ENCODE data around the gene TXNDC16.

TXNDC16 gene

GRCh38 chr14:52430474-52430873 is 121.8 kb downstream of the TXNDC16 start:
- DNase-seq (ENCODE audit: low read depth) = no peak
- no peak overlapping the region for H3K4me3 ChIP-seq (ENCODE audit: low read depth, low read length)
- TF ChIP-seq POLR2A (IDR thresholded peaks at IDR 0.05; ENCODE audit: extremely low read depth, insufficient read length) (no peak), MYC (IDR thresholded peaks at IDR 0.05; ENCODE audit: low read depth, low read length) (no peak), CTCF (IDR thresholded peaks at IDR 0.05; ENCODE audit: low read depth, low read length) (no peak)
- TF ChIP-seq, protein P1, sequence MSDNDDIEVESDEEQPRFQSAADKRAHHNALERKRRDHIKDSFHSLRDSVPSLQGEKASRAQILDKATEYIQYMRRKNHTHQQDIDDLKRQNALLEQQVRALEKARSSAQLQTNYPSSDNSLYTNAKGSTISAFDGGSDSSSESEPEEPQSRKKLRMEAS (IDR thresholded peaks at IDR 0.05; ENCODE audit: low read depth, low read length) = no peak

DNA sequence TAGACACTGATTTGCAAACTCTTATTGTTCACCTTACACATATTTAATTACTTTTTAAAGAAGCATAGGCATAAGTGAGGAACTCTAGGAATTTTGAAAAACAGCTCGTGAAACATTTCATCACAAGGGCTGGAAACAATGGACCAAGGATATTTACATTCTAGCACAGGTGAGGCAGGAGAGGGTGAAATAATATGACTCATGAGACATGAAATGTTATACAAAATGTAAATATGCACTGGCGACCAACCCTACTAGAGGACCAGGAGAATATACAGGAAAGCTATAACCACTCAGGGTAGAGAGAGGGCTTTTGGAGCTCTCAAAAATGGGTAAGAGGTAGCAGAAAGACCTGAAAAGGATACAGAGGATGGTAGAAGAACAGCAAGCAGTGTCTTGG is 122.9 kb downstream of the TXNDC16 start:
- TF ChIP-seq CTCF (IDR thresholded peaks at IDR 0.05; ENCODE audit: low read depth, low read length) = no peak
- no peak for TF ChIP-seq POLR2A (IDR thresholded peaks at IDR 0.05; ENCODE audit: extremely low read depth, insufficient read length)
- no peak for TF ChIP-seq MYC (IDR thresholded peaks at IDR 0.05; ENCODE audit: low read depth, low read length)
- TF ChIP-seq, protein P1 (IDR thresholded peaks at IDR 0.05; ENCODE audit: low read depth, low read length) = no peak
- no peak for DNase-seq (ENCODE audit: low read depth)
- H3K4me3 ChIP-seq (ENCODE audit: low read depth, low read length) = no peak overlapping the region

DNA sequence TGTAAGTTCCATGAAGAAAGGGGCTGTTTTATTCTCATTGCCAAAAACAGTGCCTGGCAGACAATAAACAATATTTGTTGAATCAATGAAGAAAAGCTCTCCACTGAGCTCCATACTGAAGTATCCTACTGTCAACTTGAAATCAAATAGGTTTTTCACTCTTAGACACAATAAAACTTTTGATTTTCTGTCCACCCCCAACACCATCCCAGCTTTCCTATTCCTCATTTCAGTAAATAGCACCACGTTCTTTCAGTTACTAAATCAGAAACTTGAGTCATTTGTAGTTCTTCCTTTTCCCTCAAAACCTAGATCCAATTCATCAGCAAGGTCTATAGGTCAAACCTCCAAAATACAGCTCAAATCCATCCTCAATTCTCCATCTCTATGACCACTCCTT is 124.8 kb downstream of the TXNDC16 start:
- no peak overlapping the region for H3K4me3 ChIP-seq (ENCODE audit: low read depth, low read length)
- no peak for TF ChIP-seq POLR2A (IDR thresholded peaks at IDR 0.05; ENCODE audit: extremely low read depth, insufficient read length)
- TF ChIP-seq CTCF (IDR thresholded peaks at IDR 0.05; ENCODE audit: low read depth, low read length) = no peak
- no peak for TF ChIP-seq MYC (IDR thresholded peaks at IDR 0.05; ENCODE audit: low read depth, low read length)
- DNase-seq (ENCODE audit: low read depth) = no peak

DNA sequence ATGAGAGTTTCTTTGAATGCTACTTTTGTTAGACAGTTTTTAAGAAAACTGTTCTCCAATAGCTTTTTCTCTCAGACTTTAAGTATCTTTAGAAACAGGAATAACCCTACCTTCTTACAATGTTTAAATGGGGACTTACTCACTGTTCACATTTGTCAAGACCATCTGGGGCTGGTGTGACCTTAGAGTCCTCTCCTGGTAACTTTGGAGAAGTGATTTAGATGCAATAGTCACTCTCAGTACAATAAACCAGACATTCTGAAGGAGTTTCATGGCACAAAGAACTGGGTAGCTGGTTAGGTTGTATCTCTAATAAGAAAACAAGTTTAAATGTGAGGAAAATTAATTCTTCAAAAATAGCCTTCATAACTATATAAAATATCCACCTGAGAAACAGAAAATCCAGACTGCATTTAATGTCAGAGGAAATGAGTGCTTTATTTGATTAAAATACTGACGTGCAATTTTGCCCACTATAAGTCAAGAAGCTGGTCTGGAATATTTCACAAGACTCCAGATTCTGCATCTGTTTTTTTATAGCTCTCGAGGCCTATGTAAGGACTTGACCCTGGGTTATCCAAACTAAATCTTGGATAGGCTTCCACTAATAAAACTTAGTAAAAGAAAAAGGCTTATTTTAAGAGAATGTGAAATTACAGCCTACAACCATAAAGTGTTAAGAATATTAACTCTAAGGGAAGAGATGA is 129.5 kb downstream of the TXNDC16 start:
- TF ChIP-seq CTCF (IDR thresholded peaks at IDR 0.05; ENCODE audit: low read depth, low read length) (no peak), POLR2A (IDR thresholded peaks at IDR 0.05; ENCODE audit: extremely low read depth, insufficient read length) (no peak), MYC (IDR thresholded peaks at IDR 0.05; ENCODE audit: low read depth, low read length) (no peak)
- TF ChIP-seq, protein P1 (IDR thresholded peaks at IDR 0.05; ENCODE audit: low read depth, low read length) = no peak
- DNase-seq (ENCODE audit: low read depth) = no peak
- H3K4me3 ChIP-seq (ENCODE audit: low read depth, low read length) = no peak overlapping the region

- TF ChIP-seq CTCF (IDR thresholded peaks at IDR 0.05; ENCODE audit: low read depth, low read length) = no peak
- TF ChIP-seq, protein P1 (IDR thresholded peaks at IDR 0.05; ENCODE audit: low read depth, low read length) = no peak
- TF ChIP-seq MYC (IDR thresholded peaks at IDR 0.05; ENCODE audit: low read depth, low read length) = no peak
- TF ChIP-seq POLR2A (IDR thresholded peaks at IDR 0.05; ENCODE audit: extremely low read depth, insufficient read length) = no peak
Observed at GRCh38 chr14:52417139-52417538, 135.2 kb downstream of the TXNDC16 start.

More at GRCh38 chr14:52417139-52417538, 135.2 kb downstream of the TXNDC16 start:
- H3K4me3 ChIP-seq (ENCODE audit: low read depth, low read length) = no peak overlapping the region
- DNase-seq (ENCODE audit: low read depth) = no peak
